ENCODE data around the gene HAL.

DNA sequence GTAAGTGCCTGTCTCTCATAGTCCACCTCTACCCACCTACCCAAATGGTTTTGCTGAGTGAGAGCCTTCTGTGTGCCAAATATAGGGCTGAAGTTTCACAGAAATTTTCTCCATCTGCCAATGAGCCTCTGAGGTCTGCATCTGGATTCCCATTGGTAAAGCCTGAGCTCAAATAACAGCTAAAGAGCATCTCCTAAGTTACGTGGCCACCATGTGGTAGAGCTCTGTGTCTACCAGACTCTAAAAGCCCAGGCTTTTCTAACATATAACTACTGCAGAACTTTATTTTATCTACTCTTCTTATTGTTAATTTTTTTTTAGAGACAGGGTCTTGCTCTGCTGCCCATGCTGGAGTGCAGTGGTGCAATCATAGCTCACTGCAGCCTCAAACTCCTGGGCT lies 37.0 kb downstream of the HAL start:
- TF ChIP-seq, protein P1, sequence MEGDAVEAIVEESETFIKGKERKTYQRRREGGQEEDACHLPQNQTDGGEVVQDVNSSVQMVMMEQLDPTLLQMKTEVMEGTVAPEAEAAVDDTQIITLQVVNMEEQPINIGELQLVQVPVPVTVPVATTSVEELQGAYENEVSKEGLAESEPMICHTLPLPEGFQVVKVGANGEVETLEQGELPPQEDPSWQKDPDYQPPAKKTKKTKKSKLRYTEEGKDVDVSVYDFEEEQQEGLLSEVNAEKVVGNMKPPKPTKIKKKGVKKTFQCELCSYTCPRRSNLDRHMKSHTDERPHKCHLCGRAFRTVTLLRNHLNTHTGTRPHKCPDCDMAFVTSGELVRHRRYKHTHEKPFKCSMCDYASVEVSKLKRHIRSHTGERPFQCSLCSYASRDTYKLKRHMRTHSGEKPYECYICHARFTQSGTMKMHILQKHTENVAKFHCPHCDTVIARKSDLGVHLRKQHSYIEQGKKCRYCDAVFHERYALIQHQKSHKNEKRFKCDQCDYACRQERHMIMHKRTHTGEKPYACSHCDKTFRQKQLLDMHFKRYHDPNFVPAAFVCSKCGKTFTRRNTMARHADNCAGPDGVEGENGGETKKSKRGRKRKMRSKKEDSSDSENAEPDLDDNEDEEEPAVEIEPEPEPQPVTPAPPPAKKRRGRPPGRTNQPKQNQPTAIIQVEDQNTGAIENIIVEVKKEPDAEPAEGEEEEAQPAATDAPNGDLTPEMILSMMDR (IDR thresholded peaks at IDR 0.05): no peak
- TF ChIP-seq POLR2A (IDR thresholded peaks at IDR 0.05; ENCODE audit: low read depth): no peak
- TF ChIP-seq POLR2AphosphoS5 (IDR thresholded peaks at IDR 0.05): no peak
- TF ChIP-seq EP300 (IDR thresholded peaks at IDR 0.05): no peak

Measured in esophagus muscularis mucosa (tissue), 4 donors.